Spleen (tissue), 7 donors: Measurements from ENCODE around the gene DPH2.

Experiments
- POLR2A ChIP-seq, 3 donors: fragments of 450-650 bp; IDR thresholded peaks; one replicate each; pipeline ENCODE4 v1.5.1; 2017; ENCODE audit warnings: antibody characterized with exemption in 3 of 3, mild to moderate bottlenecking in 1 of 3
- TF ChIP-seq, protein P1 (sequence below), 11 experiments: fragments of 200-600 bp in 7 of 11; fragments of 450-650 bp in 4 of 11; sonication (generic) in 4 of 11; IDR thresholded peaks in 8 of 11; conservative IDR thresholded peaks in 3 of 11; 1 replicate in 7 of 11; 2 replicates in 4 of 11; pipeline versions ENCODE4 v1.4.0 to v1.8.0; 2016 to 2021; ENCODE audit warnings: antibody characterized with exemption in 11 of 11, inconsistent platforms in 4 of 11, mild to moderate bottlenecking in 1 of 11
- donor health status: DM: no; HTN: no; CAD: no; lungs with moderate emphysema.
- donor health status: DM: no; HTN: no; CAD: no.
- donor health status: DM: no; HTN: no; CAD: no.

DNA sequence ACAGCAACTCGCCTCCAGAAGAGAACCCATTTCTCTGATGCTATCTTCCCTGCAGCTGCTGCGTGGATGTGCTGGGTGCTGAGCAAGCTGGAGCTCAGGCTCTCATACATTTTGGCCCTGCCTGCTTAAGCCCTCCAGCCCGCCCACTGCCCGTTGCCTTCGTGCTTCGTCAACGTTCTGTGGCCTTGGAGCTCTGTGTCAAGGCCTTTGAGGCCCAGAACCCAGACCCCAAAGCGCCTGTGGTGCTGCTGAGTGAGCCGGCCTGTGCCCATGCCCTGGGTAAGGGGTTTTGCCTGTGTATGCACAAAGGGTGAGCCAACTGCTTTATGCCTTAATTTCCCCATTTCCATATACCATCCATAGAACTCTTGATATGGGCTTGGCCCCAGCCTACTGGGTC, 1.1 kb downstream of the DPH2 start:
- TF ChIP-seq, protein P1, sequence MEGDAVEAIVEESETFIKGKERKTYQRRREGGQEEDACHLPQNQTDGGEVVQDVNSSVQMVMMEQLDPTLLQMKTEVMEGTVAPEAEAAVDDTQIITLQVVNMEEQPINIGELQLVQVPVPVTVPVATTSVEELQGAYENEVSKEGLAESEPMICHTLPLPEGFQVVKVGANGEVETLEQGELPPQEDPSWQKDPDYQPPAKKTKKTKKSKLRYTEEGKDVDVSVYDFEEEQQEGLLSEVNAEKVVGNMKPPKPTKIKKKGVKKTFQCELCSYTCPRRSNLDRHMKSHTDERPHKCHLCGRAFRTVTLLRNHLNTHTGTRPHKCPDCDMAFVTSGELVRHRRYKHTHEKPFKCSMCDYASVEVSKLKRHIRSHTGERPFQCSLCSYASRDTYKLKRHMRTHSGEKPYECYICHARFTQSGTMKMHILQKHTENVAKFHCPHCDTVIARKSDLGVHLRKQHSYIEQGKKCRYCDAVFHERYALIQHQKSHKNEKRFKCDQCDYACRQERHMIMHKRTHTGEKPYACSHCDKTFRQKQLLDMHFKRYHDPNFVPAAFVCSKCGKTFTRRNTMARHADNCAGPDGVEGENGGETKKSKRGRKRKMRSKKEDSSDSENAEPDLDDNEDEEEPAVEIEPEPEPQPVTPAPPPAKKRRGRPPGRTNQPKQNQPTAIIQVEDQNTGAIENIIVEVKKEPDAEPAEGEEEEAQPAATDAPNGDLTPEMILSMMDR (IDR thresholded peaks at IDR 0.05 in 8 of 11, conservative IDR thresholded peaks at IDR 0.05 in 3 of 11) = no peak
- TF ChIP-seq POLR2A (IDR thresholded peaks at IDR 0.05) = no peak
